GM19025 (cell line): Measurements from ENCODE around the gene ATXN7L2.
"Not testable (repeated sequence)": the region's sequence is repeated elsewhere in the genome, so short reads cannot be mapped to it uniquely, and the experiment has no call there.

Experiments
- ATAC-seq: cut with Tn5 transposase; IDR thresholded peaks from one replicate; pipeline ENCODE4 v1.9.1; 2021; ENCODE audit warnings: mild to moderate bottlenecking, low read depth, moderate library complexity; ENCODE audit not compliant: unreplicated experiment

The ATXN7L2 gene

GRCh38 chr1:109483672-109484518 is at the start of gene ATXN7L2:
Gene ATXN7L2 (plus strand): TSS chr1:109483905. CDS start chr1:109483954, 49 bp downstream.
- ATAC-seq: peak; percentile 83

DNA sequence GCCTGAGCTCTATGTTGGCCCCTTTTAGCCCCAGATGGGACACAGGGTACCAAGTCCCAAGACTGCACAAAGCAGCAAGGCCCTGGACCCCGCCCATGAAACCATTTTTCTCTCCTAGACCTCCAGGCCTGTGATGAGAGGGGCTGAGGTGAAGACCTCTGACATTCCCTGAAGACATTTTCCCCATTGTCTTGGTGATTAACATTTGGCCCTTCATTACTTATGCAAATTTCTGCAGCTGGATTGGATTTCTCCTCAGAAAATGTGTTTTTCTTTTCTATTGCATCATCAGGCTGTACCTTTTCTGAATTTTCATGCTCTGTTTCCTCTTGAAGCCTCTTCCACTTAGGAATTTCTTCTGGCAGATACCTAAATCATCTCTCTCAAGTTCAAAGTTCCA is 49.2 kb upstream of the ATXN7L2 start:
- no peak for ATAC-seq

DNA sequence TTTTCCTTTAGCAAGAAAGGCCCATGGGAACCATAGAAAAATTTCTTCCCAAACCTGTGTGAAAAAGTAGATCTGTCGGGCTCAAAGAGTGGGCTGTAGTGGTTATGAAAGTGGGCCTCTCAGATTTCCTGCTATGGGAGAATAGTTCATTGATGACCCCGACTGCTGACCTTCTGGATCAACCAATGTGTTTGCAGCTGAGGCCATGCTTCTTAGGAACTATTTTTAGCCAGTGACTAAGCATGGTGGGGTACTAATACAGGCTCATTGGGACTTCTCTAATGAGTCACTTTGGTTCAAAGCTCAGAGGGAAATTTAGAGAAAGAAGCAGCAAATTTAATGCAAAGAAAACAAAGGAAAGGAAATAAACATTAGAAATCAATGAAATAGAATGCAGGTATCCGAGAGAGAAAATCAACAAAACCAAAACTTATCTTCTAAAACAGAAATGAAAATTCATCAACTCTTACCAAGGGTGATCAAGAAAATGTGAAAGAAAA is 44.9 kb upstream of the ATXN7L2 start:
- no peak for ATAC-seq

- no peak for ATAC-seq
Observed at GRCh38 chr1:109441069-109441468, 42.6 kb upstream of the ATXN7L2 start.

- ATAC-seq: no peak
Observed at GRCh38 chr1:109443476-109443875, 40.2 kb upstream of the ATXN7L2 start.

DNA sequence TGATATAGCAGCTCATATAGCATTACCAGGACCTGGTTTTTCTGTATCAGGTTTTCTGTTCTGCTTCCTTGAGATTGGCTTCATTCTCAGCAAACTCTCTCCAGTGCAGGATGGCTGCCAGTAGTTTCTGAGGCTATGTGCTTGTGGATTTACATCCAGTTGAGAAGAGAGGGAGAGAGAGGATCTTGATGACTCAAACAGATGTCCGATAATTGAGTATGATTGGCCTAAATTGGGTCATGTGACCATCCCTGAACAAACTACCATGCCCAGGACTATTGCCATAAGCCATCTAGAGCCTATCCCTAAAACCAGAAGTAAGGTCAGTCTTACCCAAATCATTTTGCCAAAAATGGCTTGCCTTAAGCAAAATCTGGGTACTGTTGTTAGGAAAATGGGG is 39.4 kb upstream of the ATXN7L2 start:
- no peak for ATAC-seq

GRCh38 chr1:109445949-109446695 is 37.6 kb upstream of the ATXN7L2 start:
- not testable (repeated sequence) for ATAC-seq

DNA sequence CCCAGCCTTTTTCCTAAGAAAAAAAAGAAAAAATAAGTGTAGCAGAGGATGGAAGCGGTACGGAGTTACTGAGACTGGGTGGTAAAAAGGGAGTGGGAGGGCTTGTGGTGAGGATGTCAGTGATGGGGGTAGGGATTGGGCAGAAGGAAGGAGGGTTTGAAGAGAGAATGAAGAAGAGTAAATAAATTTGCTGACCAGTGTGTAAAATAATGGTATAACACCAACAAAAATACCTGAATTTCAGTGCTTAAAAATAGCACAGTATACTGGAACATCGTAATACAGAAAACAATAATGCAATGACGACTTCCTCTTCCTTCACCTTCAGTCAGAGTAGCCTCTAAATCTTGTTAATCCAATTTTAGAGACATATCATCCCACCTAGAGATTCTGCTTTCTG is 36.2 kb upstream of the ATXN7L2 start:
- no peak for ATAC-seq

GRCh38 chr1:109454497-109455133 is 29.1 kb upstream of the ATXN7L2 start:
- ATAC-seq: no peak

- ATAC-seq: no peak
Observed at GRCh38 chr1:109457819-109458218, 25.9 kb upstream of the ATXN7L2 start.

DNA sequence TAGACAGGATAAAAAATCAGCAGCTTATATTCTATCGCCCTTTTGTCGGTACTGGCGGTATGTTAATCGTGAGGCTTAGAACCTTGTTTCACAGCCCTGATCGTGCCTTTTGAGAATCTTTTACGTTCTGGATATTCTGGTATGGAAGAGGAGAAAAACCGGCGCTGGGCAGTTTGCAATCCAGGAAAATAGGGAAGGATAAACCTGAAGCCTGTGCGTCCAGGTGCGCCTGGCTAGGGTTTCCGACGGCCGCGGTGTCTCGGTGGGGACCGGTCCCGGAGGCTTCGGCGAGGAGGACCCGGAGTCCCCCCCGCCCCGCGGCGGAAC is 17.6 kb upstream of the ATXN7L2 start:
- no peak for ATAC-seq

DNA sequence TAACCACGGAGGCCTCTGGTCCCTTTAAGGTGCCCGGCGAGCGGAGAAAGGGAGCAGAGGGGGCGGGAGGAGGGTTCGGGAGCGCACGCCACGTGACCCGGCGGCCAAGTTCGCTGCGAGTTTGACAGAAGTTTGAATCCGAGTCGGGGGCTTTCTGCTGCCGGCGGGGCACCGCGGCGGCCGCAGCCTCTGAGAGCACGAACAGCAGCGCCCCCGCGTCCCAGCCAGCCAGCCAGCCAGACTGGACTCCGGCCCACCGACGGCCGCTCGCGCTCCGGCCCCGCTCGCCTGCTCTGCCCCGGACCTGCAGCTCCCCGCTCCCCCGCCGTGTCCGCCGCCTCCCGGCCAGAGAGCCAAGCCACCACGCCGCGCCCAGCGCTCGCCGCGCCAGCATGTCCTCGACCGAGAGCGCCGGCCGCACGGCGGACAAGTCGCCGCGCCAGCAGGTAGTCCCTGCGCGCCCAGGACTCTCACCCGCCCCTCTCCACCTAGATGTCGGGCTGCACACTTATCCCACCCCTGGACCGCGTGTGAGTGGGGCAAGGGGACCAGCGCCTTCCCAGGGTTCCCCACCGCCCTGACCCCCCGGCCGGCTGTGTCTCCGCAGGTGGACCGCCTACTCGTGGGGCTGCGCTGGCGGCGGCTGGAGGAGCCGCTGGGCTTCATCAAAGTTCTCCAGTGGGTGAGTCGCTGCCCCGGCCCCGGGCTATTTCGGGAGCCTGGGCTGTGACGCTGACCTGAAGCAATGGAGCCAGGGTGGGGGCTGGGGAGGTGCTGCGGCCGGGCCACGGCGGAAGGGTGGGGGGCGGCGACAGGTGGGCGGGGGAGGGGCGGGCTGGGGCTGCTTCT is 17.0 kb upstream of the ATXN7L2 start, which contains the start of gene SYPL2:
TSS of gene SYPL2 (plus strand) at position 95 of the 849 bp plus-strand sequence. CDS start at position 393, 298 bp downstream.
- ATAC-seq: no peak

- ATAC-seq: no peak
Observed at GRCh38 chr1:109467301-109467777, 16.4 kb upstream of the ATXN7L2 start.

DNA sequence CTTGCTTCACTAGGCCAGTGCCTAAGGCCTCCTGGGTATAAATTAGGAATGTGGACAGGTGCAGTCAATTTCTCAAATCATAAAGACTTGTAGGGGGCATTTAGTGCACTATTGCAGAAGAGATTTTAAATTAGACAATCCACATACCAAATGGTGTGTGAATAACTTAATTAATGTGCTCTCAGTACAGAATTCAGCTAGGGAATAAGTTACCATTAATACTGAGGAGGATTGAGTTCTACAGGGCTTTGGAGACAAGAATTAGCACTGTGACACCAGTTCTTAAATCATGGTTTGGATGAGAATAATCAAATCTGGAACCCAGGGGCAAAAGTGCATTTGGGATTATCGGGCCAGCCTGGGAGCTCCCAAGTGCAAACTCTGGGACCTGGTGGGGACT is 15.6 kb upstream of the ATXN7L2 start:
- no peak for ATAC-seq

- ATAC-seq: no peak
Observed at GRCh38 chr1:109468903-109469302, 14.8 kb upstream of the ATXN7L2 start.

- no peak for ATAC-seq
Observed at GRCh38 chr1:109470245-109470644, 13.5 kb upstream of the ATXN7L2 start.

DNA sequence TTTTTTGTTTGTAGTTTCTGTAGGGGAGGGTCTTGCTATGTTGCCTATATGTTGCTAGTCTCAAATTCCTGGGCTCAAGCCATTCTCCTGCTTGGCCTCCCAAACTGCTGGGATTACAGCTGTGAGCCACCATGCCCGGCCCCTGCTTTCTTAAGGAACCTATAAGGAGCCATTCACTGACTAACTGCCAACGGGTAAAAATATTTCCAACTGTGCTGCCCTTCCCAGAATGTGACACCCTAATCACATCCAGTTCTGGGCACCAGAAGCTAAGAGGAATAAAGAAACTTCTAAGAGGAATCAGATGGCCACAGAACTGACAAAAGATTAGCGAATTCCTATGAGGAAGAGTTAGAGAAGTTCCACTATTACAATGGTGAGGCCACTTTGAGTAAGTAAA is 10.9 kb upstream of the ATXN7L2 start:
- no peak for ATAC-seq

DNA sequence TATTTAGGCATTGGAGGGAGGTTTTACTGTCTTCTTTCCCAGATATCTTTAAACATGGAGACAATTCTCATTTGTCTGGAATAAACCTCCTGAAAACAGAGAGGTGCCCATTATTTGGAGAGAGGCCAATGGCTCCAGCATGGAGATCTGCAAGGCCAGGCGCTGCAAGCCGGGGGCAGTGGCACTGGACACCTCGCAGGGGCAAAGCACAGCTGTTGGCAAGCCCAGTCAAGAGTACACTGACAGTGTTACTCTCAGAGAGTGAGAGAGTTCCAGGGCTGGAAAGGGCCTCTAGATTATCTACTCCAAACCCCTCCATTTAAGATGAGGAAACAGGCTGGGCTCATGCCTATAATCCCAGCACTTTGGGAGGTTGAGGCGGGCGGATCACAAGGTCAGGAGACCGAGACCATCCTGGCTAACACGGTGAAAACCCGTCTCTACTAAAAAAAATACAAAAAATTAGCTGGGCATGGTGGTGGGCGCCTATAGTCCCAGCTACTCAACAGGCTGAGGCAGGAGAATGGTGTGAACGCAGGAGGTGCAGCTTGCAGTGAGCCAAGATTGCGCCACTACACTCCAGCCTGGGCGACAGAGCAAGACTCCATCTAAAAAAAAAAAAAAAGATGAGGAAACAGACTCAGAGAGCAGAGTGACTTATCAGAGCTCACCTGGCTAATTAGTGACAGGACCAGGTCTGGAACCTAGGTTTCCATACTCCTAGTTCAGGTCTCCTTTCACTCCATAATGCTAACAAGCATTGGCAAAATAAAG is 10.2 kb upstream of the ATXN7L2 start:
- not testable (repeated sequence) for ATAC-seq

DNA sequence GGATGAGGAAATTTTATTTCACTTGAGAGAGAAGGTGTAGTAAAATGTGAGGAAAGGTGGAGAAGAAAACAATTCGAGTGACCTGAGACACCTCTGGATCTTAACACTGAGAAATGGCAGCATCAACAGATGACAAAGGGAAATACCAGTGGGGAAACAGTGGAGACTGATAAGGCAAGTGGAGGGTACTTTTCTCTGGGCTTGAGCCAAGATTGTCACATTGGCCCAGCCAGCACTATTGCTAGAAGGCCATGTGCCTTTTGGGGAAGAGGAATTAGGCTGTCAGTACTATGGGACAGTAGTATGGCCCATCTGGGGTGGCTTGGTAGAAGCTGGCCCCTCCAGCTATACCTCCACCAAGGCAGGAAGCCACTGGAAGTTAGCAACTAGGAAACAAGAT is 9.0 kb upstream of the ATXN7L2 start:
- no peak for ATAC-seq
